ENCODE results near the gene TLR4. TPM values are rescaled to one million over a fixed set of nuclear protein-coding genes. Genes with fewer than 3 reads are reported as not detected.

TLR4 gene
- total and polyA plus RNA-seq, 10 of the 15 experiments (the other 5 are each of a cell fraction or from before 2014, with no cell fraction given): 0.03 to 0.50 (median 0.16) TPM

GRCh38 chr9:117734523-117735314 is 30.5 kb downstream of the TLR4 start:
- no peak overlapping the region for H2AFZ ChIP-seq (ENCODE audit: control insufficient read depth, low read depth, low read length)
- DNase-seq (ENCODE audit: low read depth, low spot score) (no peak), ATAC-seq (no peak; the same call in 2 of the 3 replicates), FAIRE-seq (no peak)
- H3K4me2 ChIP-seq (ENCODE audit: control insufficient read depth, insufficient read depth): no peak overlapping the region
- H3K9ac ChIP-seq (ENCODE audit: control insufficient read depth, insufficient read depth, low read length): no peak overlapping the region
- CTCF ChIA-PET: interaction anchor here (0.8 kb wide), 1 partner anchor 14 kb away, joined by 3 read pairs; no protein-coding TSS in a partner anchor
- in situ Hi-C loops (cut with MboI): no loop called here
- no peaks in the 10 kb centered on the region for H3K9me3 ChIP-seq (replicated peaks; ENCODE audit: control insufficient read depth, insufficient read depth, low read length)
- no peaks in the 10 kb centered on the region for H4K20me1 ChIP-seq (ENCODE audit: control insufficient read depth, insufficient read depth)
- no peak overlapping the region for H3K4me3 ChIP-seq
- POLR2A ChIA-PET: interaction anchor here (1.4 kb wide), 1 partner anchor 7 kb away, joined by 3 read pairs; no protein-coding TSS in a partner anchor
- H3K4me1 ChIP-seq (ENCODE audit: control insufficient read depth, insufficient read depth, low read length): no peaks in the 10 kb centered on the region
- RAD21 ChIA-PET (ENCODE audit: unreplicated experiment): interaction anchor here (1.2 to 1.7 kb wide), 2 partner anchors 16 to 52 kb away, joined by 3 to 5 read pairs; no protein-coding TSS in a partner anchor
- intact Hi-C loops (cut with micrococcal nuclease; ENCODE audit: unreplicated experiment): no loop called here
- SMC1A ChIA-PET (ENCODE audit: uncharacterized antibody, unreplicated experiment): interaction anchor here (0.9 to 1.0 kb wide), 3 partner anchors 9 to 45 kb away, joined by 3 to 4 read pairs (median 3); no protein-coding TSS in a partner anchor
- H3K79me2 ChIP-seq (ENCODE audit: control insufficient read depth, insufficient read depth, low read length): no peaks in the 10 kb centered on the region
- no peak overlapping the region for H3K27ac ChIP-seq (ENCODE audit: control insufficient read depth, insufficient read depth)
- 0% methylated on average over 2 of the region's 2 CpGs for WGBS (ENCODE audit: insufficient coverage, insufficient replicate concordance, low lambda C conversion rate, missing lambda C conversion rate)
- no TSS peak for BruUV-seq (replicated peaks)
- TF ChIP-seq CBX3 (IDR thresholded peaks at IDR 0.05; ENCODE audit: borderline replicate concordance, low read depth) (no peak), CUX1 (IDR thresholded peaks at IDR 0.05; ENCODE audit: insufficient replicate concordance, low read depth, low read length) (no peak), MAX (IDR thresholded peaks at IDR 0.05; ENCODE audit: low read depth, low read length) (no peak), SREBF1 (IDR thresholded peaks at IDR 0.05; ENCODE audit: low read length) (no peak), ELK1 (IDR thresholded peaks at IDR 0.05; ENCODE audit: low read depth, low read length) (no peak)
- TF ChIP-seq, protein P1, sequence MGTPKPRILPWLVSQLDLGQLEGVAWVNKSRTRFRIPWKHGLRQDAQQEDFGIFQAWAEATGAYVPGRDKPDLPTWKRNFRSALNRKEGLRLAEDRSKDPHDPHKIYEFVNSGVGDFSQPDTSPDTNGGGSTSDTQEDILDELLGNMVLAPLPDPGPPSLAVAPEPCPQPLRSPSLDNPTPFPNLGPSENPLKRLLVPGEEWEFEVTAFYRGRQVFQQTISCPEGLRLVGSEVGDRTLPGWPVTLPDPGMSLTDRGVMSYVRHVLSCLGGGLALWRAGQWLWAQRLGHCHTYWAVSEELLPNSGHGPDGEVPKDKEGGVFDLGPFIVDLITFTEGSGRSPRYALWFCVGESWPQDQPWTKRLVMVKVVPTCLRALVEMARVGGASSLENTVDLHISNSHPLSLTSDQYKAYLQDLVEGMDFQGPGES (IDR thresholded peaks at IDR 0.05): no peak
- no peaks in the 10 kb centered on the region for H3K36me3 ChIP-seq (ENCODE audit: control insufficient read depth in 2 of 2, insufficient read depth in 2 of 2, low read length in 1 of 2)
- H3K27me3 ChIP-seq (replicated peaks in 1 of 2; ENCODE audit: control insufficient read depth in 2 of 2, insufficient read depth in 2 of 2, low read length in 1 of 2): no peaks in the 10 kb centered on the region

Data from GM12878 (cell line).